ENCODE data around the gene SNCAIP. TPM values are rescaled to one million over a fixed set of nuclear protein-coding genes. Genes with fewer than 3 reads are reported as not detected.

SNCAIP gene
- total and polyA plus RNA-seq, 2 of the 4 experiments (the other 2 are of a cell fraction) = 15.3 to 19.0 TPM

DNA sequence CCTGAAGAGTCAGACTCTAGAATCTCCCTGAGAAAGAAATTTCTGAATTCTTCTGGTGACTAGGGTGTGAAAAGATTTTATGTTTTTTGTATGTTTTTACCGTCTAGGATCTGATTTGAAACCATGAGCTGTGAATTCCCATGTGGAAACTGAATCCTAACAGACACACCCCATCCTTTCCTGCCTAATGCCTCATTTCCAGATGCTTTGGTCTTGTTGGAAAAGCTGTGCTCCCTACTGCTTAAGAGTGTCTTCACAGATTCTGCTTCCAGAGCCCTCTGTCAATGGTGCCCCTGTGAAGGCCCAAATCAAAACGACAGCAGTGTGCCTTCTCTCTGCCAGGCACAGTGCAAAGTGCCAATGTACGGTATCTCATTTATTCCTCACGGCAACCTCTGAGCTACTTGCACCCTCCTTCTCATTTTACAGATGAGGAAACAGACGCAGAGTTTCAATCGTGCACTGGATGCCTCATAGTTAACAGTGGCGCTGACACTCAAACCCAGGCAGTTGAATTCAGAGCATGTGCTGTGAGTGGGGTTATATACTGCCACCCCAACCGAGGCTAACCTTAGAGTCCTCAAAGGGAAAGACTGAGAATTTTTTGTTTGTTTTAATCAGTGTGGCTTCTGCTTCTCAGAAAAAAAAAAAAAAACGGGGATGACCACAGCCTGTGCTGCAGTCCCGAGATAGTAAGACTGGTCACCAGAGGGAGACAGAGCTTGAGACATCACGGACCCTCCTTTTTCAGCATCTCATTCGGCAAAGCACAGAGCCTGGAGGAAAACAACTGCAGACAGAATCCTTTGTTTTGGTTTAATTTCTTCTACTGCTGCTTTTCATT is 188.4 kb downstream of the SNCAIP start (continued):
- TF ChIP-seq SMC3 (IDR thresholded peaks at IDR 0.05; ENCODE audit: low read depth, low read length) = peak; percentile 67
- TF ChIP-seq CEBPB (IDR thresholded peaks at IDR 0.05; ENCODE audit: low read depth, low read length) = no peak

DNA sequence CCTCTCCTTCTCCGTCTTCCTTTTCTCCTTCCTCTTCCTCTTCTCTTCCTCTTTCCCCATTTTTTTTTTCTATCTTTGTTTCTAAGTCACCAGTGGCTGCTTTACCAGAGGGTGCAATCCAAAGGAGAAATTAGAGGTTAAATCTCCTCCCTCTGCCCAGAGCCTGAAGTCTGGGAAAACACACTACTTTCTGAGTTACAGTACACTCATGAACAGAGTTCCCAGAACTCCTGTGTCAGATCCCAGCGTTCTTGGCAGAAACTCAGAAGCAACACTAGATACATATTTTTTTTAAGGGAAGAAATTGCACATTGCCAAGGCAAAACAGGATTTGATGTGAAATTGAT is 189.0 kb downstream of the SNCAIP start:
- intact Hi-C loops (cut with micrococcal nuclease) (loop anchor here (2.0 to 10.0 kb wide), 3 partner anchors 394 to 1110 kb away; no protein-coding TSS in a partner anchor), dilution Hi-C loops (cut with HindIII; ENCODE audit: low sequenced_read_pairs, unreplicated experiment) (no loop called here), in situ Hi-C loops (cut with MboI; ENCODE audit: low sequenced_read_pairs) (loop anchor here (10.0 to 25.0 kb wide), 4 partner anchors 661 to 1111 kb away; no protein-coding TSS in a partner anchor)
- H3K4me2 ChIP-seq (ENCODE audit: low read depth, low read length) = peak overlapping the region; percentile 38
- no peak overlapping the region for H2BK120ac ChIP-seq (ENCODE audit: low read depth, low read length)
- H4K5ac ChIP-seq (ENCODE audit: low read depth, low read length) = no peak overlapping the region
- H3K9me1 ChIP-seq (ENCODE audit: insufficient read depth, low read length) = no peaks in the 10 kb centered on the region; the same call in 1 of the 2 replicates
- H3K79me1 ChIP-seq (ENCODE audit: low read depth in 1 of 2, low read length in 2 of 2) = no peaks in the 10 kb centered on the region
- H2BK20ac ChIP-seq (ENCODE audit: low read depth, low read length) = no peak overlapping the region
- no peak overlapping the region for H3K9ac ChIP-seq (ENCODE audit: low read depth, low read length)
- BruUV-seq (replicated peaks) = no TSS peak
- H2BK5ac ChIP-seq (ENCODE audit: low read depth, low read length, poor library complexity, severe bottlenecking) = no peak overlapping the region
- H2AFZ ChIP-seq (replicated peaks; ENCODE audit: low read length, poor library complexity) = no peak overlapping the region
- H3K14ac ChIP-seq (replicated peaks; ENCODE audit: low read depth, low read length) = no peak overlapping the region
- no peak overlapping the region for H3K18ac ChIP-seq (ENCODE audit: low read depth, low read length)
- no peaks in the 10 kb centered on the region for H3K36me3 ChIP-seq (ENCODE audit: control insufficient read depth, insufficient read depth, low read length)
- H3K56ac ChIP-seq (ENCODE audit: extremely low read depth, insufficient read depth, low read length) = no peak overlapping the region
- H3K4ac ChIP-seq (ENCODE audit: low read depth, low read length) = no peak overlapping the region
- ChIA-PET POLR2A (ENCODE audit: unreplicated experiment) (no interaction called here), CTCF (interaction anchor here (0.6 to 1.1 kb wide), 2 partner anchors 48 to 844 kb away, joined by 3 to 8 read pairs; no protein-coding TSS in a partner anchor)
- ATAC-seq (ENCODE audit: low read depth) = peak; percentile 68
- no peaks in the 10 kb centered on the region for H3K9me3 ChIP-seq (ENCODE audit: control insufficient read depth, insufficient read depth, low read length)
- H4K8ac ChIP-seq (ENCODE audit: low read depth in 2 of 2, low read length in 2 of 2) = no peak overlapping the region
- H3K27me3 ChIP-seq (ENCODE audit: control insufficient read depth, insufficient read depth, low read length) = peaks cover 2% of the 10 kb centered on the region
- H4K20me1 ChIP-seq (ENCODE audit: insufficient read depth, low read length) = no peaks in the 10 kb centered on the region
- H2BK15ac ChIP-seq (ENCODE audit: low read depth, low read length) = no peak overlapping the region
- no peak overlapping the region for H3K23ac ChIP-seq (ENCODE audit: low read depth, low read length)
- H2AK5ac ChIP-seq (ENCODE audit: low read depth, low read length) = no peak overlapping the region
- no peak overlapping the region for H3K27ac ChIP-seq (ENCODE audit: insufficient read depth, low read length)
- no CpG with 5 or more reads among the region's 2 CpGs for WGBS, 2 experiments (ENCODE audit: extremely low coverage in 2 of 2, insufficient read length in 1 of 2)
- H2AK9ac ChIP-seq (replicated peaks; ENCODE audit: low read depth, low read length, poor library complexity) = no peak overlapping the region
- DNase-seq = peak; percentile 33
- no peak overlapping the region for H4K91ac ChIP-seq (ENCODE audit: insufficient read depth, low read depth, low read length)
- H3K4me1 ChIP-seq (ENCODE audit: control insufficient read depth, insufficient read depth, low read length) = peaks cover 2% of the 10 kb centered on the region; the same call in 1 of the 2 replicates
- H3K4me3 ChIP-seq (ENCODE audit: insufficient read depth, low read depth, low read length) = no peak overlapping the region
- TF ChIP-seq, protein P1, sequence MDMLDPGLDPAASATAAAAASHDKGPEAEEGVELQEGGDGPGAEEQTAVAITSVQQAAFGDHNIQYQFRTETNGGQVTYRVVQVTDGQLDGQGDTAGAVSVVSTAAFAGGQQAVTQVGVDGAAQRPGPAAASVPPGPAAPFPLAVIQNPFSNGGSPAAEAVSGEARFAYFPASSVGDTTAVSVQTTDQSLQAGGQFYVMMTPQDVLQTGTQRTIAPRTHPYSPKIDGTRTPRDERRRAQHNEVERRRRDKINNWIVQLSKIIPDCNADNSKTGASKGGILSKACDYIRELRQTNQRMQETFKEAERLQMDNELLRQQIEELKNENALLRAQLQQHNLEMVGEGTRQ (IDR thresholded peaks at IDR 0.05; ENCODE audit: low read depth, low read length) = no peak
- TF ChIP-seq POLR2A (IDR thresholded peaks at IDR 0.05; ENCODE audit: low read depth, low read length) (no peak), FOS (IDR thresholded peaks at IDR 0.05; ENCODE audit: low read depth, low read length) (no peak), SMC3 (IDR thresholded peaks at IDR 0.05; ENCODE audit: low read depth, low read length) (no peak), CEBPB (IDR thresholded peaks at IDR 0.05; ENCODE audit: low read depth, low read length) (no peak), BHLHE40 (IDR thresholded peaks at IDR 0.05; ENCODE audit: low read depth, low read length) (no peak), MAFK (IDR thresholded peaks at IDR 0.05; ENCODE audit: low read depth, low read length) (no peak), MAZ (IDR thresholded peaks at IDR 0.05; ENCODE audit: borderline replicate concordance, low read depth, low read length) (no peak), RFX5 (IDR thresholded peaks at IDR 0.05; ENCODE audit: low read depth, low read length) (no peak), RCOR1 (IDR thresholded peaks at IDR 0.05; ENCODE audit: insufficient replicate concordance, low read length) (no peak), RAD21 (IDR thresholded peaks at IDR 0.05; ENCODE audit: low read length) (no peak)
- TF ChIP-seq, protein P2, sequence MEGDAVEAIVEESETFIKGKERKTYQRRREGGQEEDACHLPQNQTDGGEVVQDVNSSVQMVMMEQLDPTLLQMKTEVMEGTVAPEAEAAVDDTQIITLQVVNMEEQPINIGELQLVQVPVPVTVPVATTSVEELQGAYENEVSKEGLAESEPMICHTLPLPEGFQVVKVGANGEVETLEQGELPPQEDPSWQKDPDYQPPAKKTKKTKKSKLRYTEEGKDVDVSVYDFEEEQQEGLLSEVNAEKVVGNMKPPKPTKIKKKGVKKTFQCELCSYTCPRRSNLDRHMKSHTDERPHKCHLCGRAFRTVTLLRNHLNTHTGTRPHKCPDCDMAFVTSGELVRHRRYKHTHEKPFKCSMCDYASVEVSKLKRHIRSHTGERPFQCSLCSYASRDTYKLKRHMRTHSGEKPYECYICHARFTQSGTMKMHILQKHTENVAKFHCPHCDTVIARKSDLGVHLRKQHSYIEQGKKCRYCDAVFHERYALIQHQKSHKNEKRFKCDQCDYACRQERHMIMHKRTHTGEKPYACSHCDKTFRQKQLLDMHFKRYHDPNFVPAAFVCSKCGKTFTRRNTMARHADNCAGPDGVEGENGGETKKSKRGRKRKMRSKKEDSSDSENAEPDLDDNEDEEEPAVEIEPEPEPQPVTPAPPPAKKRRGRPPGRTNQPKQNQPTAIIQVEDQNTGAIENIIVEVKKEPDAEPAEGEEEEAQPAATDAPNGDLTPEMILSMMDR (conservative IDR thresholded peaks at IDR 0.05; ENCODE audit: low read depth, low read length) = no peak

Data from IMR-90 (cell line).